Mucosa of gallbladder (tissue), 1 donor: ENCODE results near the gene LDB3. TPM values are rescaled to one million over a fixed set of nuclear protein-coding genes. Genes with fewer than 3 reads are reported as not detected.

Experiments used
- DNase-seq: peaks from one replicate; pipeline ENCODE4 v3.0.0-alpha.2; 2020; ENCODE audit warnings: low spot score
- total RNA-seq: library from RNA; stranded (reverse); gene quantifications from one replicate; pipeline ENCODE4 v1.2.1, GENCODE V29; 2021
- donor health status: DM: no; HTN: no; CAD: no.

LDB3 gene
- total RNA-seq, 1 donor from 2014 or later, result 4.9 TPM

DNA sequence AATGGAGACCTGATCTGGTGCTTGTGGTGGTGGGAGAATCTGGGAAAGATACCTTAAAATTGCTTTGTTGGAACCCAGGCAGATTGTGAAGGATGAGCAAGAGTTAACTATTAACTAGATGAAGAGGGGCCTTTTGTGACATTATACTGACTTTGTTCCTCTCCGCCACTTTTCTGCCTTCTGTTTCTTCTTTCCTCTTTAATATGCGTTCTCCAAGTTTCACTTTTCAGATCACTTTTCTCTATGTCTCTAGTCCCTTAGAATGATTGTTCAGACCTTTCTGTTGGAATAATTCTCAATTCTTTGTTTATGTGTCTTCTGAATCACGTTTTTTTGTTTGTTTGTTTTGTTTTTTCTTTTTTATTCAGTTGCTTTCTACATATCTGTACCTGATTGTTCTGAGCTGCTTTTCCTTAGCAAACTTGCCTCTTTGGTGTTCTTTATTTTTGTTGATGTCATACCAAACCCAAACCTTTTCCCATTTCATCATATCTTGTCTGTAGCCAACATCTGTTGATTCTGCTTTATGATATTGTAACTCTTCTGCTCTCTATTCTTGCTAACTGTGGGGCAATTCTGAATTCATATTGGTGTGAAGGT, 90.9 kb downstream of the LDB3 start:
- no peak for DNase-seq

DNA sequence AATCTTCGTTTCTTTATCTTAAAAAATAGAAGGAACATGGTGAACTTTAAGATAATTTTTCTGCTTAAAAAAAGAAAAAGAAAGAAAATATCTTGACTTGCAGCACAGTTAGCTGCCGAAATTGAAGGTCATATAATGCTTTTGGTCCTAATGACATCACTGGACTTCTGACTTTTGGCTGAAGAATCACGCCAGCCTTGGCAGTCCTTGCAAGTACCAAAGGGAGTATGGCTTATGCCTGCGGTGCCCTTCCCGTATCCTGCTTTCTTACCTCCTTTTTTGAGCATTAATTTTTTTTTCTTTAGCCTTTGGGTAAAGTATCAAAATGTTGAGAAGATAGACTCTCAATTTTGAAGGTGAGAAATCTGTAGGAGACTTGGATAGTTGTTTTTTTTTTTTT, 95.1 kb downstream of the LDB3 start:
- DNase-seq, result no peak

DNA sequence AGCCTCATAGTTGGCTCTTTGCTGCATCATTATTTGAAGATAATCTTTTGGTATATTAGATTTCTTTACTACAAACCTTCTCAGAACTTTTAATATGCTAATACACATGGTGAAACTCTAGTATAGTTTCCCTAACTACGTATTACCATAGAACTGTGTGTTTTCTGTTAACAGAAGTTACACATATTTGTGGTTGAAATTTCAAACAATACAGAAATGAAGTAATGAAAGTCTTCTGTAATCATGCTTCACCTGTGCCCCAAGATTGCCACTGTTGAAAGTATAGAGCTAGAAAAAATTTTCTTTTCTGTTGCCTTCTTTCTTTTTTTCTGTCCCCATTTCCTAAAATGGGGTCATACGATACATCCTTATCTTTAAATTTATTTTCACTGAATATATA, 97.2 kb downstream of the LDB3 start:
- no peak for DNase-seq

DNA sequence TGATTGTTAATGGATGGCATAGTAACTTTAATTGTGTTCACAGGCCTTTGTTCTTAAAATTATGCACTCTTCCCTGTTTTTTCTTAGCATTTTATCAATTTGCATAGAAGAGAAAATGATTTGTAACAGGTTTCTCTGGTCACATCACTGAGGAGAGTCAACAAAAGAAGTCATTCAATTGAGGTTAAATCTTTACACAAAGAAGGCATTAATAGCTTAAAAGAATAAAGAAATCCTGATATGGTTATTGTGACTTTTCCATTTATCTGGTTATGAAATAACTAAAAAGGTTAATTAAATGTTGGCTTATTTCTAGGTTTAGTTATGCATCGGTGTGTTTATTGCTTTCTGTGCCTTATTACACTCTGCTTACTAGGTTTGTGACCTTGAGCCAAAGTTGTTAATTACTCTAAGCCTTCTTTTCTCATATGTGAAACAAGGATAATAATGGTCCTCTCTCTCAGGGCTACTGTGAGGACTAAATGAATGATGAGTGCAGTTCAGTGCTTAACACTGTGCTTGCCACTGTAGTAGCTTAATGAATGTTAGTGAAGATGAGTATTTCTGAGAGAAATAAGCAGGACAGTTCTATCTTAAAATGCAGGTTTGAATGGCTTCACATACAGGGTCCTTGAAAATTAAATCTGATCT, 100.2 kb downstream of the LDB3 start:
- DNase-seq, result no peak

DNA sequence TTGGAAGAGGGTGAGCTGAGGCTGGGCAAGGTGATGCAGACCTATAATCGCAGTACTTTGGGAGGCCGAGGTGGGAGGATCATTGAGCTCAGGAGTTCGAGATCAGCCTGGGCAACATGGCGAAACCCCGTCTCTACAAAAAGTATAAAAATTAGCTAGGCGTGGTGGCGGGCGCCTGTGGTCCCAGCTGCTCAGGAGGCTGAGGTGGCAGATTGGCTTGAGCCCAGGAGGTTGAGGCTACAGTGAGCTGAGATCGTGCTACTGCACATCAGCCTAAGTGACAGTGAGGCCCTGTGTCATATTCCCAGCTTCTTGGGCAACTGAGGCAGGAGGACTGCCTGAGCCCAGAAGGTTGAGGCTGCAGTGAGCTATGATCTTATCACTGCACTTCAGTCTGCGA, 101.7 kb downstream of the LDB3 start:
- no peak for DNase-seq

DNA sequence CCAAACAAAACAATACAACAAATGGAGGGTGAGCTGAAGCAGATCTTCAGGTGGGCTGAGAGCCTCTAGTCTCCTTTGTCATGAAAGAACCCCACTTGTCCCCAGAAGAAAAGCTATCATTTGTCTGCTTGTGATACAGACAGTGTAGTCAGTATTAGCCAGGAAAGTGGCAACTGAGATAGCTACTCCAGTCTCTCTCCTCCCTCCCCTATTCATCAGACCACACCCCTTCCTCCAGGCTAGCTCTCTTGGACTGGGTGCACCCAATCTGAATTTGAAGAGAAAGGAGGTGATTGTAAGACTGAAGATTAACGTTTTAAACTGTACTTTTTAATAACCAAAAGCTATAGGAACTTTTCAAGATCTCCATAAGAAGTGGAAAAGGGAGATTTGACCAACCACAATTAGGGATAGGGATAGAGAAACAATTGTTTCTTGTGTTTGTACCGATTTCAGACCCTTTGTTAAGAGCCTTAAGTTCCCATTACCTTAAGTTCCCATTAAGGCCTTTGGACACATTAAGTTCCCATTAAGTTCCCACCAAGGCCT, 102.2 kb downstream of the LDB3 start:
- DNase-seq, result no peak

DNA sequence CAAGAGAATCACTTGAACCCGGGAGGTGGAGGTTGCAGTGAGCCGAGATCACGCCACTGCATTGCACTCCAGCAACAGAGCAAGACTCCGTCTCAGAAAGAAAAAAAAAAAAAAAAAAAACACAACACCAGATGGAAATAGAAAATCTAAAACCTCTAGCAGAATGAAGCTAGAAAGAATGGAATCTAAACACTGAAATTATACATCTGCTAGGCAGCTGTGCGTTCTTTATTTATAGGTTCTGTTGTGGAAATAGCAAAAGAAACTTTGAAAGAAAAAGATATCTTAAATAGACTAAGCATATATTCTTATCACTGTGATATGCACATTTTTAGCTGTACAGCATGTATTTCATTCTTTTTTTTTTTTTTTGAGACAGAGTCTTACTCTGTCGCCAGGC, 105.2 kb downstream of the LDB3 start:
- no peak for DNase-seq

DNA sequence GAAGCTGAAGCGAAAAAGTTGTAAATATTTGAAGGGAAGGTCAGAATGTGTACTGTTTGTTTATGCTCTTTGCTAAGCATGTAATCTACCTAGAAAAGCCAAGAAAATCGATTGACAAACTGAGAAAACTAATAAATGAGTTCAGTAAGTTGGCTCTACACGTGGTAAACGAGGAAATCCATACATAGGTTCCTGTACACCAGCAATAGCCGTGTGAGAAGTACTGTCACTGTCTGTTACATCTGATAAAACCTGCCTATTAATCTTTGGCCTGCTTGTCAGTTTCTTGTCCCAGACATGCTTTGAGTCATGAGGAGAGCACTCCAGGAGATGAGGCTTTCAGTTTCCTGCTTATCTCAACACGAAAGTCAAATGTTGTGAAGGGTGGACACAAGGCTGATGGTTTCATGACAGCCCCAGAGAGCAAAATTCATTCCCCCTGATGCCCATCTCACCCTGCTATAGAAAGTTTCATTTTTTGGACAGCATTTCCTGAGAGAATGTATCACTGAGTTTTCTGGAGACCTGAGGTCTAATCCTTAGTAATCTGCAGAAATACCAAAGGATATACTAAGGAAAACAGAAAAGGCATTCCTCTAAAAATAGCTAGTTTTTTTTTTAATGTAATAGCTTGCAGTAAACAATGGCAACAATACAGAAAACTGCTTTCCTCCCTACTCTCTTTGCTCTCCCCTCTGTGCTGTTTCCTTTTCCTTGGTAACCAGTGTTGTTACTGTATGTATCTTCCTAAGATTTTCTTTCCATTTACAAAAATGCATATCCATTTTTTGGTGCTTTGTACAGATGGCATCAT, 107.0 kb downstream of the LDB3 start:
- DNase-seq, result no peak

DNA sequence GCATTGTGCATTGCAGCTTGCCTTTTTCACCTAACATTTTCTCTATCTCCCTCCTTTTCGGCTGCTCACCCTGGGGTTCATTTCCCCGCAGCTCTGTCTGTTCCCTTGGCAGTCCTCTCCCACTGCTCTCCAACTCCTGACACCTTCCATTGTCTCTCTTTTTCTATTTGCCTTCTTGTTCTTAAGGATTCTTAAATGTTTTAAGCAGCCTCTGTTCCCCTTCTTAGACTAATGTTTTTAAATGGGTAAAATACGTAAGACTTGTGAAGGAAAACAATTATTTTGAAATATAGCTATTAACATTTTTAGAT, 107.5 kb downstream of the LDB3 start:
- DNase-seq, result no peak

DNA sequence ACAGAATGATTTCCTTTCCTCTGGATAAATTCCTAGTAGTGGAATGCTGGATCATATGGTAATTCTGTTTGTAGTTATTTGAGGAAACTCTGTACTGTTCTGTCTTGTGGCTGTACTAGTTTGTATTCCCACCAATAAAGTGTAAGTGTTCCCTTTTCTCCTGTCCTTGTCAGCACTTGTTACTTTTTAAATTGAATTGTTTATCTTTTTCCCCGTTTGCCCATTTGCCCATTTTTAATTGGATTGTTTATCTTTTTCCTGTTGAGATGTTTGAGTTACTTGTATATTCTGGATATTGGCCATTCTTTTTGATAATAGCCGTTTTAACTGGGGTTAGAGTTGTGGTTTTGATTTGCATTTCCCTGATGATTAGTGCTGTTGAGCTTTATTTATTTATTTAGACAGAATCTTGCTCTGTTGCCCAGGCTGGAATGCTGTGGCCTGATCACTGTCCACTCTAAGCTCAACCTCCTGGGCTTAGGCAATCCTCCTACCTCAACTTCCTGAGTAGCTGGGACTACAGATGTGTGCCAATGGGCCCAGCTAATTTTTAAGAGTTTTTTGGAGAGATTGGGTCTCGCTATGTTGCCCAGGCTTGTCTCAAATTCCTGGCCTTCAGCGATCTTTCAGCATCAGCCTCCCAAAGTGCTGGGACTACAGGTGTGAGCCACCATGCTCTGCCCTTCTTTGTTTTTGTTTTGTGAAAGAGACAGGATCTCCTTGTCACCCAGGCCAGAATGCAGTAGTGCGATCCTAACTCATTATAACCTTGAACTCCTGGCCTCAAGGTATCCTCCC, 111.1 kb downstream of the LDB3 start:
- no peak for DNase-seq

DNA sequence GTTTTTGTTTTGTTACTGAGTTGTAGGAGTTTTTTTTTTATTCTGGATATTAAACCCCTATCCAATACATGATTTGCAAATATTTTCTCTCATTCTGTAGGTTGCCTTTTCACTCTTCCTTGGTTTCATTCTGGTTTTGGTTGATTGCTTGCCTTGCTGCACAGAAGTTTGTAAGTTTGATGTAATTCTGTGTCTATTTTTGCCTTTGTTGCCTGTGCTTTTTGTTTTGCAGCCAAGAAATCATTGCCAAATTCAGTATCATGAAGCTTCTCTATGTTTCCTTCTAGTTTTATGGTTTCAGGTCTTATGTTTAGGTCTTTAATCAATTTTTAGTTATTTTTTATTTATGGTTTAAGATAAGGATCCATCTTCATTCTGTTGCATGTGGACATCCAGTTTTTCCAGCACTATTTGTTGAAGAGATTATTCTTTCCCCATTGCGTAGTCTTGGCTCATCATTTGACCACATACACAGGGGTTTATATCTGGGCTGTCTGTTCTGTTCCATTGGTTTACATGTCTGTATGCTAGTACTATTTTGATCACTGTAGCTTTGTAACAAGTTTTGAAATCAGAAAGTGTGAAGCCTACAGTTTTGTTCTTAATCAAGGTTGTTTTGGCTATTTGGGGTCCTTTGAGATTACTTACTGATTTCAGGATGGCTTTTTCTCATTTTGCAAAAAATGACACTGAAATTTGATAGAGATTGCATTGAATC, 114.5 kb downstream of the LDB3 start:
- DNase-seq, result no peak

DNA sequence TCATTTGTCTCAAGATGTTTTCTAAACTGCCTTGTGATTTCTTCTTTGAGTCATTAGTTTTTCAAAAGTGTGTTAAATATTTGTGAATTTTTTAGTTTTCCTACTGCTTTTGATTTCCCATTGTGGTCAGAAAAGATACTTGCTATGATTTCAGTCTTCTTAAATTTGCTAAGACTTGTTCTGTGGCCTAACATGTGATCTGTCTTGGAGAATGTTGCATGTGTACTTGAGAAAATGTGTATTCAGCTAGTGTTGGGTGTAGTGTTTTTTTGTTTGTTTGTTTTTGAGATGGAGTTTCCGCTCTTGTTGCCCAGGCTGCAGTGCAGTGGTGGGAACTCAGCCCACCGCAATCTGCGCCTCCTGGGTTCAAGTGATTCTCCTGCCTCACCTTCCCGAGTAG, 116.7 kb downstream of the LDB3 start:
- DNase-seq, result no peak

Other genes starting within 250 kb of the LDB3 start
- gene WAPL, start 146.7 kb upstream of the LDB3 start, total RNA-seq, result 28.6 TPM
- not detected for gene OPN4, start 14.0 kb upstream of the LDB3 start, total RNA-seq
- gene BMPR1A, start 88.1 kb downstream of the LDB3 start, total RNA-seq, result 55.3 TPM